GM18867 (cell line): Measurements from ENCODE around the gene SYT1.
A peak's percentile ranks its signal among the peaks of the same experiment; 100 is the strongest.

Source experiments
- ATAC-seq: cut with Tn5 transposase; IDR thresholded peaks from one replicate; pipeline ENCODE4 v1.9.1; 2021; ENCODE audit warnings: mild to moderate bottlenecking, moderate library complexity; ENCODE audit not compliant: unreplicated experiment

SYT1 gene

GRCh38 chr12:79380402-79380801 is 515.8 kb downstream of the SYT1 start:
- ATAC-seq, result no peak

- ATAC-seq, result no peak
Measured at GRCh38 chr12:79381248-79382208, 517.0 kb downstream of the SYT1 start.

GRCh38 chr12:79384551-79384950 is 520.0 kb downstream of the SYT1 start:
- ATAC-seq, result no peak

GRCh38 chr12:79388011-79388410 is 523.4 kb downstream of the SYT1 start:
- no peak for ATAC-seq

GRCh38 chr12:79393842-79394241 is 529.3 kb downstream of the SYT1 start:
- ATAC-seq, result no peak

- ATAC-seq, result no peak
Measured at GRCh38 chr12:79397609-79398008, 533.0 kb downstream of the SYT1 start.

GRCh38 chr12:79400481-79400880 is 535.9 kb downstream of the SYT1 start:
- no peak for ATAC-seq

GRCh38 chr12:79402606-79403005 is 538.0 kb downstream of the SYT1 start:
- ATAC-seq, result no peak

GRCh38 chr12:79406993-79407392 is 542.4 kb downstream of the SYT1 start:
- ATAC-seq, result no peak

GRCh38 chr12:79407671-79408622 is 543.4 kb downstream of the SYT1 start:
- ATAC-seq, result peak; percentile 85

- ATAC-seq, result no peak
Measured at GRCh38 chr12:79408689-79409088, 544.1 kb downstream of the SYT1 start.

- ATAC-seq, result no peak
Measured at GRCh38 chr12:79409562-79409961, 545.0 kb downstream of the SYT1 start.

GRCh38 chr12:79411791-79412190 is 547.2 kb downstream of the SYT1 start:
- ATAC-seq, result no peak

GRCh38 chr12:79413796-79414195 is 549.2 kb downstream of the SYT1 start:
- no peak for ATAC-seq

- ATAC-seq, result no peak
Measured at GRCh38 chr12:79414252-79414651, 549.7 kb downstream of the SYT1 start.

- no peak for ATAC-seq
Measured at GRCh38 chr12:79415321-79415720, 550.7 kb downstream of the SYT1 start.

- no peak for ATAC-seq
Measured at GRCh38 chr12:79415746-79416435, 551.3 kb downstream of the SYT1 start.

- ATAC-seq, result peak; percentile 43
Measured at GRCh38 chr12:79420146-79420618, 555.6 kb downstream of the SYT1 start.

GRCh38 chr12:79421236-79421740 is 556.7 kb downstream of the SYT1 start:
- no peak for ATAC-seq

- ATAC-seq, result no peak
Measured at GRCh38 chr12:79422060-79422812, 557.7 kb downstream of the SYT1 start.
